Endometrium (tissue), 2 donors: ENCODE data around the gene RNF130.
"Not testable (repeated sequence)": the region's sequence is repeated elsewhere in the genome, so short reads cannot be mapped to it uniquely, and the experiment has no call there.

ENCODE experiments used
- FAIRE-seq: peaks from 2 replicates; lab custom pipeline; 2012; peaks lifted over from hg19 to GRCh38; lab: Jason Lieb, UNC
- donor health status: control.
- donor health status: control.

RNF130 gene

DNA sequence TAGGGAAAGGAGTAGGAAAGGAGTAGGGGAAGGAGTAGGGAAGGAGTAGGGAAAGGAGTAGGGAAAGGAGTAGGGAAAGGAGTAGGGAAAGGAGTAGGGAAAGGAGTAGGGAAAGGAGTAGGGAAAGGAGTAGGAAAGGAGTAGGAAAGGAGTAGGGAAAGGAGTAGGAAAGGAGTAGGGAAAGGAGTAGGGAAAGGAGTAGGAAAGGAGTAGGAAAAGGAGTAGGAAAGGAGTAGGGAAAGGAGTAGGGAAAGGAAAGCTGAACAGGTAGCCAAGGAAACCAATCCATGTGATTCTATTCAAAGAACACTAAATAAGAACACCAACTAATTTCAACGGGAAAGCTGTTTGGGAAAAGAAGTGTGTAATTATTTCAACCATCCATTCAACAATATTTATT lies 56.0 kb downstream of the RNF130 start:
- FAIRE-seq = not testable (repeated sequence)

DNA sequence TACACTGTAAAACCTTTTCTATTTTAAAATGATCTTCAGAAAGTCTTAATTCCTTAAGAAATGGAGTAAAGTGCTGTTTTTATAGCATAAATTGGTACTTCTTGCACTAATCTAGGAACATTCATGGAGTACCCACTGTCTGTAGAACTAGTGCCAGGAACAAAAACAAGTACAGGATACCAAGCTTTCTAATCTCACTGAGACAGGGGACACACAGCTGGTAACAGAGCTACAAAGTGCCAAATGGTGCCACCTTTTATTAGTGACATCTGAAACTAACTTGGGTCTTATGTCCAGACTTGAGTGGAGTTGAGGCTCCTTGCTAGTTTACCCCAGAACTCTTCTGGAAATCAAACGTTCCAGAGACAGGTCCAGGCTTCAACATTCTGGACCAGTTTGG lies 57.9 kb downstream of the RNF130 start:
- no peak for FAIRE-seq

DNA sequence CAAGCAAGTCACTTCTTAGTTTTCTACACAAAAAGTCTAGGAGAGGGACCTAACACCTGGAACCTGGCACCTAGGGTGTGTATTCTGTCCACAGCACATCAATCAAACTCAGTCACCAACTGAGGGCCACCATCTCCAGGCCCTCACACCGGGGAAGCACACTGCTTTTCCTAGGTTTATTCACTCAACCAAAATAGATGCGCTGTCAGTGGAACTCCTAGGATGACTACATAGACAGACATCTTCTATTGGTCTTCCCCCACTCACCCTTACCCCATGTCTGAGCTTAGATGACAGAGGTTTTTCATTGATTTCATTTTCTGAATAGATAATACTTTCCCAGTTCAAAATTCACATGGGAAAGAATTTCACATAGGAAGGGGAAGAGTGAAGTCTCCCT lies 59.2 kb downstream of the RNF130 start:
- no peak for FAIRE-seq

DNA sequence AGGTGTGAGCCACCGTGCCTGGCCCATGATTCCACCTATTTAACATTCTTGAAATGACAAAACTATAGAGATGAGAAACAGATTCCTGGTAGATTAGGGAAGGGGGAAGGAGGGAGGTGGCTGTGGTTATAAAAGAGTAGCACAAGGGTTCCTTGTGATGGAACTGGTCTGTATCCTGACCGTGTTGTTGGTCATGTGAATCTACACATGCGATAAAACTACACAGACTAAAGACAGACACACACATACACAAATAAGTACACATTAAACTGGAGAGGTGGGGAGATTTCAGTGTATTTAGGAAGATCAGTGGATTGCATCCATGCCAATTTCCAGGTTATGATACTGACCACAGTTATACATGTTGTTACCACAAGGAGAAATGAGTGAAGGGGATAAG lies 60.9 kb downstream of the RNF130 start:
- FAIRE-seq = no peak

DNA sequence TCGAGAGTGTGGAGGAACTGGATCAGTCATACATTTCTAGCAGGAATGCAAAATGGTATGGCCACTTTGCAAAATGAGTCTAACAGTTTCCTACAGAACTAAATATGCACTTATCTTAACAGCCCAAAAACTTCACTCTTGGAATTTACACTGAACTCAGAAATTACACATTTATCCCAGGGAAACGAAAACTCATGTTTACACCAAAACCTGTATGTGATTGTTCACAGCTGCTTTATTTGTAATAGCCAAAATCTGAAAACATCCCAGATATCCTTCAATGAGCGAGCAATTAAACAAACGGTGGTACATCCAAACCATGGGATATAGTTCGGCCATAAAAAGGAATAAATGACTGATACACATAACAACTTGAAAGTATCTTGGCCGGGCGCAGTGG lies 62.0 kb downstream of the RNF130 start:
- no peak for FAIRE-seq

GRCh38 chr5:180008433-180008832 lies 63.1 kb downstream of the RNF130 start:
- no peak for FAIRE-seq

DNA sequence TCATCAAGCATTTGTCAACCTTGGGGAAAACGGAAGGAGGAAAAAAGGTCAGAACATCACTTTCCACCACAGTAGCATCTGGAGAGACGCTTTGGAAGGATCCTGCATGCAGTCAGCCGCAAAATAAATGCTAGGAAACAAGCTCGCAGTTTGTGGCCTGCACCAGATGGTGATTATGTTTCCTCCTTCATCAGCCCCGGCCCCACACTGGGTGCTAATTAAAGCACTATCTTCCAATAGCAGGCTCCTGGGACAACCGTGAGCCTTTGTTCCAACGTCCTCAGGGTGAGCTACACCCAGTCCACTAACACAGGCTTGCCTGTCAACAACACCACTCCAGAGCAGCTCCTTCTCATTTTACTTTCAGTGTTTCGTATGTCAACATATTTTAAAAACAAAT lies 64.0 kb downstream of the RNF130 start:
- FAIRE-seq = no peak

DNA sequence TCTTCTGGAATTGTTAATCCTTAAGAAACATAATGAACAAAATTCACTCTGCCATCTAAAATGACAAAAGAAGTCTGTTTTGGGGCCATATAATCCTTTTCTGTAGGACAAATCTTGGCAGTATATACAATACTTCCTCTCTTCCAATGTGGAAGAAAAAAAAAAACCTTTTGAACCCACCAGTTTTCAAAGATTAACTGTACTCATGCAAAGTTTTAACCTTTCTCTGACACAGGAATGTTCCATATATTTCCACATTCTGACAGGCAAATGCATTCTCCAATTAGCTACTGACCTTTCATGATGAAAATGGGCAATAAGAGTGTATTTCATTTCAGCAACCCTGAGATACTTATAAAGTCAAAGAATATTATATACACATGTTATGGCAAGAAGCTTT lies 65.4 kb downstream of the RNF130 start:
- FAIRE-seq = no peak

DNA sequence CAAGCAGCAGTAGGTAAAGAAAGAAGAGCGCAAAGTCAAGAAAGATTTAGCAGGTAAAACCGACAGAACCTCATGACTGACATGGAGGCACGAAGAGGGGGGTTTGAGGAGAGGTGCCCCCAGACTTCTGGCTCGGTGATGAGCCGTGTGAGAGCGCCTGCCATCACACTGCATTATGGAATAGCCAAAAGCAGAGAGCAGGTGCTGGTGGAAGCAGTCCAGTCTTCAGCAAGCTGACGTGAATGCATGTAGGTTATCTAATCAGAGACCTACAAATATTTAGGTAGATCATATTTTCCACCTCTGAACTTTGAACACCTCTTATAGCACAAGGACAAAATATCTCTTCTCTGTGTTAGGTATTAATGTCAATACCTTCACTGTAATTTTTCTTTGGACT lies 68.4 kb downstream of the RNF130 start:
- no peak for FAIRE-seq

DNA sequence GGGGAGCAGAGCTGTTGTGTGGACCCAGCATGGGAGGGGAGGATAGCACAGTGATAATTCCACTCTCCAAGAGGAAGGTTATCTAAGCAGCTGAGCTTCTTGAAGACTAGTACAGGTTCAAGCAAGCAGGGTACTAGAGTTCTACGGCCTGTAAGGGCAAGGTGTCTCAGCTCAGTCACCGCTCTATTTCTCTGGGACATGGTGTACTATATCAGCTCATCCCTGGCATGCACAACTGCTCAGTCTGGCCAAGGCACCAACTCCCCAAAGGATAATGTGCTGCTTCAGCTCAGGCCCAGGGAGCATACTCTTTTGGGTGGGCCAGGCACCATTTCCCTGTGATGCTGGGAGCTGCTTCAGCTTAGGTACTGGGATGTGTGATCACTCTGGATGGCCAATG lies 69.8 kb downstream of the RNF130 start:
- FAIRE-seq = no peak

GRCh38 chr5:180001136-180001535 lies 70.4 kb downstream of the RNF130 start:
- FAIRE-seq = no peak

GRCh38 chr5:179998485-179998884 lies 73.1 kb downstream of the RNF130 start:
- FAIRE-seq = no peak

DNA sequence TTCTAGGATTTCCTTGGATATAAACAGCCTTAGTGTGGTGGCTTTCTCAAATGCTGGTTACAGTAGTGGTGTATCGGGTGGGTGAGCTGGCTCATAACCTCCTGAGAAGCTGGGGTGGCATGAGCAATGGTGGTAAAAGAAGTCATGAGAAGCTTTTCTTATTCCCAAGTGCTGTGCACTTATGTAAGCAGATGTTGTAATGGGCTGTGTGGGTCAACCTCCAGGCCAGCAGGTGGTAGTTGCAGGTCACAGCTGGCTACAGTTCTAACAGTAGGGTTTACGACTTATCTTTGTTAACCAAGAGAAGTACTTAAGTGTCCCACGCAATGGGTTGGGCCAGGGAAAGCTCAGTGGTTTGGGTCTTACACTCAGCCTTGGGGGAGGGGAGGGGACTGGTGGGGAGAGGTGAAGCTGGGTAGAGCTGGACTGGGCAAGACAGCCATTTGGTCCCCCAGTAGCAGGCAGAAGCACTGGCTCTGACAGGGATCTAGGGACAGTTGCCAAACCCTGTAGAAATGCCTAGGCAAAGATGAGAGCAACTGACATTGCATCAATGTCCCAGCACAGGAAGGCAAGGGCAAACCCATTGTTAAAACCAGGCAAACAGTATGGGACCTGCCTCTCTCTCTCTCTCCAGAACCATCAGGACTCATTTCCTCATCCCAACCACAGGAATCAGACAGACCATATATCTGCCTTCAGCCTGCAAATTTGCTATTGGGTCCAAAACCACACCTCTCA lies 76.8 kb downstream of the RNF130 start:
- FAIRE-seq = no peak

GRCh38 chr5:179992855-179993254 lies 78.7 kb downstream of the RNF130 start:
- not testable (repeated sequence) for FAIRE-seq

GRCh38 chr5:179991106-179991505 lies 80.5 kb downstream of the RNF130 start:
- FAIRE-seq = no peak

- not testable (repeated sequence) for FAIRE-seq
Measured at GRCh38 chr5:179990525-179990924, 81.0 kb downstream of the RNF130 start.

DNA sequence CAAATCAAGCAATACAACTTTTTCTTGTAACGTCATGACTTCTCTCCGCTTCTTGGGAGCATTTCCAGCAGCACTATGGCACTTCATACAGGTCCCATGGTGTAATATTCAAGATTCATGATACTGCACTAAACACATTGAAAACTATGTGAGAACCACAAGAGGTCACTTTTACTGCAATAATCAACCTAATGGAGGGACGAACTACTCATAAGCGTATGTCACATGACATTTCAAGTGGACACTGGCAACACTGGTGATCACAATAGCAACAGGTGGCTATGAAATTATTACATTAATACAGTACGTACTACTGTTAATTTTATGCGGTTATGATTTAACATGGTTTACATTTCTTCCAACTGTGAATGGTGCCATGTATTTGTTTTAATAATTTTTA lies 85.2 kb downstream of the RNF130 start:
- FAIRE-seq = no peak

GRCh38 chr5:179981636-179982035 lies 89.9 kb downstream of the RNF130 start:
- no peak for FAIRE-seq

DNA sequence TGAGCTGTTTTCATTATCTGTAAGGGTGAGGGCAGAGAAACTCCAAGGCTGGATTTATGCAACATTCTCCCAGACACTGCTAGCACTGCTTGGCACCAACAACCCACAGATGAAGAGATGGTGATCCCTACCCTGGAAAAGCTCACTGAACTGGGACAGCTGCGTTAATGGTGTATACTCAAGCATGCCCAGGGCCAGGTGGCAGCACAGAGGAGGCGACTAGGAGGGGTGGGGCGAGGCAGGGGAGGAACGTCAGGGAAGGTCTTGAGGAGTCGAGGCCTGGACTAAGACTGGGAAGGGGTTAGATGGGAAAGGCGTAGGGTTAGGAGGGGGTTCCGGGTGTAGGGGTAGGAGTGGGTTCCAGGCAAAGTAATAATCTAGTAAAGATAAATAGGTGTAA lies 90.8 kb downstream of the RNF130 start:
- FAIRE-seq = no peak

DNA sequence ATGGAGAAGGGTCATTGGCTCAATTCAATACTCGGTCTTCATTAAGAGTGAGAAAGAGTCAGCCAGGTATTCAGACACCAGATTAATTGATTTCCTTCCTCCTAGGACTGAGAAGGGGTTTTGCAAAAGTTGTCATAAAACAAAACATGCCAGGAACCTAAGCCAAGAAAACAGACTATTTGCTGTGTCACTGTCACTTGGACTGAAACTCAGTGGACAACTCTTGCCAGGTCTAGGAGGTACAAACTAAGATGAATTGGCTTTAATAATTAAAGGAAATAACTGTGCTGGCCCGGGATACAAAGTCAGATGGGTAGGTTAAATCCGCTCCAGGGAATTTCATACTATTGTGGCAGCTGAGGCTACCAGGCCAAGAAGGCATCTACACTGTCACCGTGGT lies 92.8 kb downstream of the RNF130 start:
- no peak for FAIRE-seq

- no peak for FAIRE-seq
Measured at GRCh38 chr5:179975713-179976134, 95.8 kb downstream of the RNF130 start.

GRCh38 chr5:179974946-179975712 lies 96.4 kb downstream of the RNF130 start:
- FAIRE-seq = no peak

DNA sequence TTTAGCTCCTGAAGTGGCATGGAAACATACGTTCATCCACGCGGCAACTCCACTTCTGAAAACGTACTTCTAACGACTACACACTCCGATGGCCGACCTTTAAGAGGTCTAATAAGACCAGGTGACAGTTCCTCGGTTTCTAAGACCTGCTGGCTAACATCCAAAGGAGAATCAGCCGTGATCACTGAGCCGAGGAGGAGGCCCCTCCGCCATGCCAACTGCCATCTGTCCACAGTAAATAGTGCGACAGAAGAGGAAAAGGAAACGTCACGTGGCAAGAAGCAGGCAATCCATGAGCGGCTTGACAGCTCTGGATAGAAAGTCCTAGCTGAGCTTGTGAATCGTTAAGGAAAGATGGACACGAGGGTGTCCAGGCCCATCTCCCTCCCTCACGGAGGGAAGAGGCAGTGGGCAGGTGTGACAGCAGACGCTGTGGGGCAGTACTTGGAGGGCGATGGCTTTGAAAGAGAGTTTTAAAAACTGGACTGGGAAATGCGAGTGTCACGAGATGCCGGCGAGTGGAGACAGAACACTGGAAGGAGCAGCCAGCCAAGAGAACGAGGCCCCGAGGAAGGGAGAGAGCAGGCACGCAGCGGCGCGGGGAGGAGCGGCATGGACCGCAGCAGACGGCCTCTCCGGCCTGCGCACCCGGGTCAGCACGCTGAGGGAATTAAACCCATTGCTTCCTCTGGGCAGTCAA lies 97.2 kb downstream of the RNF130 start:
- FAIRE-seq = no peak
